ENCODE data around the gene KAZN. TPM values are rescaled to one million over a fixed set of nuclear protein-coding genes. Genes with fewer than 3 reads are reported as not detected.

The KAZN gene
- total RNA-seq, 1 donor from 2014 or later, result 7.9 TPM

GRCh38 chr1:15033264-15033663 is 434.8 kb downstream of the KAZN start:
- Mint-ChIP-seq H3K27ac (ENCODE audit: unreplicated experiment) (no peak overlapping the region), H3K4me3 (ENCODE audit: unreplicated experiment) (no peak overlapping the region), H3K27me3 (ENCODE audit: unreplicated experiment) (no peaks in the 10 kb centered on the region), H3K36me3 (ENCODE audit: unreplicated experiment) (no peaks in the 10 kb centered on the region), H3K4me1 (ENCODE audit: low read depth, unreplicated experiment) (no peaks in the 10 kb centered on the region), H3K9me3 (ENCODE audit: unreplicated experiment) (peaks cover 4% of the 10 kb centered on the region)
- no peak for TF ChIP-seq CTCF (IDR thresholded peaks at IDR 0.05; ENCODE audit: partially characterized antibody, unreplicated experiment)
- DNase-seq, result no peak

GRCh38 chr1:15034656-15035055 is 436.2 kb downstream of the KAZN start:
- Mint-ChIP-seq H3K4me3 (ENCODE audit: unreplicated experiment) (no peak overlapping the region), H3K36me3 (ENCODE audit: unreplicated experiment) (no peaks in the 10 kb centered on the region), H3K27ac (ENCODE audit: unreplicated experiment) (no peak overlapping the region), H3K27me3 (ENCODE audit: unreplicated experiment) (no peaks in the 10 kb centered on the region), H3K9me3 (ENCODE audit: unreplicated experiment) (peaks cover 4% of the 10 kb centered on the region), H3K4me1 (ENCODE audit: low read depth, unreplicated experiment) (no peaks in the 10 kb centered on the region)
- DNase-seq, result no peak
- no peak for TF ChIP-seq CTCF (IDR thresholded peaks at IDR 0.05; ENCODE audit: partially characterized antibody, unreplicated experiment)

- no peaks in the 10 kb centered on the region for H3K36me3 Mint-ChIP-seq (ENCODE audit: unreplicated experiment)
- H3K9me3 Mint-ChIP-seq (ENCODE audit: unreplicated experiment), result peaks cover 1% of the 10 kb centered on the region
- no peaks in the 10 kb centered on the region for H3K4me1 Mint-ChIP-seq (ENCODE audit: low read depth, unreplicated experiment)
- no peak overlapping the region for H3K27ac Mint-ChIP-seq (ENCODE audit: unreplicated experiment)
- no peaks in the 10 kb centered on the region for H3K27me3 Mint-ChIP-seq (ENCODE audit: unreplicated experiment)
- DNase-seq, result no peak
- TF ChIP-seq CTCF (IDR thresholded peaks at IDR 0.05; ENCODE audit: partially characterized antibody, unreplicated experiment), result no peak
- H3K4me3 Mint-ChIP-seq (ENCODE audit: unreplicated experiment), result no peak overlapping the region
Observed at GRCh38 chr1:15035236-15035635, 436.8 kb downstream of the KAZN start.

- Mint-ChIP-seq H3K9me3 (ENCODE audit: unreplicated experiment) (peaks cover 1% of the 10 kb centered on the region), H3K4me3 (ENCODE audit: unreplicated experiment) (no peak overlapping the region), H3K27ac (ENCODE audit: unreplicated experiment) (no peak overlapping the region), H3K27me3 (ENCODE audit: unreplicated experiment) (no peaks in the 10 kb centered on the region), H3K4me1 (ENCODE audit: low read depth, unreplicated experiment) (no peaks in the 10 kb centered on the region), H3K36me3 (ENCODE audit: unreplicated experiment) (no peaks in the 10 kb centered on the region)
- TF ChIP-seq CTCF (IDR thresholded peaks at IDR 0.05; ENCODE audit: partially characterized antibody, unreplicated experiment), result no peak
- no peak for DNase-seq
Observed at GRCh38 chr1:15036101-15036500, 437.6 kb downstream of the KAZN start.

GRCh38 chr1:15038232-15039016 is 439.9 kb downstream of the KAZN start:
- peak; percentile 51 for TF ChIP-seq CTCF (IDR thresholded peaks at IDR 0.05; ENCODE audit: partially characterized antibody, unreplicated experiment)
- H3K9me3 Mint-ChIP-seq (ENCODE audit: unreplicated experiment), result peaks cover 1% of the 10 kb centered on the region
- no peak overlapping the region for H3K27ac Mint-ChIP-seq (ENCODE audit: unreplicated experiment)
- DNase-seq, result no peak
- H3K36me3 Mint-ChIP-seq (ENCODE audit: unreplicated experiment), result no peaks in the 10 kb centered on the region
- H3K4me3 Mint-ChIP-seq (ENCODE audit: unreplicated experiment), result no peak overlapping the region
- no peaks in the 10 kb centered on the region for H3K4me1 Mint-ChIP-seq (ENCODE audit: low read depth, unreplicated experiment)
- H3K27me3 Mint-ChIP-seq (ENCODE audit: unreplicated experiment), result no peaks in the 10 kb centered on the region
